ENCODE measurements around the gene GREM1. TPM values are rescaled to one million over a fixed set of nuclear protein-coding genes. Genes with fewer than 3 reads are reported as not detected.

Gene GREM1
- total and polyA plus RNA-seq, 2 experiments from 2014 or later: 0.27 to 1.0 TPM

- Histone ChIP-seq H3K27me3 (ENCODE audit: insufficient read depth) (no peaks in the 10 kb centered on the region), H3K4me2 (no peak overlapping the region), H3K36me3 (ENCODE audit: insufficient read depth) (no peaks in the 10 kb centered on the region), H3K79me2 (replicated peaks; ENCODE audit: insufficient read depth) (no peaks in the 10 kb centered on the region), H3K9me2 (ENCODE audit: insufficient read depth) (peaks cover 12% of the 10 kb centered on the region), H3F3A (replicated peaks; ENCODE audit: low read depth) (no peaks in the 10 kb centered on the region), H4K20me1 (replicated peaks; ENCODE audit: insufficient read depth) (no peaks in the 10 kb centered on the region), H3K4me1 (ENCODE audit: insufficient read depth) (no peaks in the 10 kb centered on the region), H3K4me3 (no peak overlapping the region), H3K27ac (ENCODE audit: low read depth) (no peak overlapping the region), H2AFZ (no peak overlapping the region)
- TF ChIP-seq CREB1 (CRISPR knock-in tag; IDR thresholded peaks at IDR 0.05; ENCODE audit: low read depth) (no peak), ZNF331 (CRISPR knock-in tag; IDR thresholded peaks at IDR 0.05; ENCODE audit: low read depth) (no peak), STAT1 (IDR thresholded peaks at IDR 0.05; ENCODE audit: unreplicated experiment) (no peak), ZNF462 (CRISPR knock-in tag; IDR thresholded peaks at IDR 0.05) (no peak), JUNB (IDR thresholded peaks at IDR 0.05; ENCODE audit: unreplicated experiment) (no peak), EZH2phosphoT487 (IDR thresholded peaks at IDR 0.05; ENCODE audit: unreplicated experiment) (no peak), ETS1 (IDR thresholded peaks at IDR 0.05) (no peak), ZNF114 (CRISPR knock-in tag; IDR thresholded peaks at IDR 0.05) (no peak), CTCF (conservative IDR thresholded peaks at IDR 0.05; ENCODE audit: low read depth in 2 of 2) (no peak)
- DNase-seq (ENCODE audit: low spot score) (no peak), ATAC-seq (no peak)
- Mint-ChIP-seq H3K27ac (no peak overlapping the region), H3K4me3 (no peak overlapping the region), H3K36me3 (ENCODE audit: low read depth) (peaks cover 3% of the 10 kb centered on the region; the same call in 1 of the 3 replicates), H3K9me3 (peaks cover 5% of the 10 kb centered on the region; the same call in 2 of the 3 replicates), H3K4me1 (no peaks in the 10 kb centered on the region), H3K27me3 (ENCODE audit: insufficient read depth, low read depth, poor library complexity) (peaks cover 4% of the 10 kb centered on the region)
Measured at GRCh38 chr15:32774022-32774421, 56.2 kb downstream of the GREM1 start.

All from GM23338 (cell line).